GM08714 (cell line): ENCODE results near the gene APOC4.
"Not testable (repeated sequence)": the region's sequence is repeated elsewhere in the genome, so short reads cannot be mapped to it uniquely, and the experiment has no call there.

ENCODE experiments used
- H3K4me3 ChIP-seq: fragments of 200-500 bp; sonication (Bioruptor generic); 2 replicates; pipeline ENCODE4 v1.5.1; 2014; ENCODE audit warnings: mild to moderate bottlenecking, low read length, inconsistent platforms
- ZNF274 ChIP-seq: IDR thresholded peaks from 2 replicates; pipeline ENCODE4 v1.6.1; 2012; ENCODE audit warnings: mild to moderate bottlenecking, low read depth, low read length

The APOC4 gene

DNA sequence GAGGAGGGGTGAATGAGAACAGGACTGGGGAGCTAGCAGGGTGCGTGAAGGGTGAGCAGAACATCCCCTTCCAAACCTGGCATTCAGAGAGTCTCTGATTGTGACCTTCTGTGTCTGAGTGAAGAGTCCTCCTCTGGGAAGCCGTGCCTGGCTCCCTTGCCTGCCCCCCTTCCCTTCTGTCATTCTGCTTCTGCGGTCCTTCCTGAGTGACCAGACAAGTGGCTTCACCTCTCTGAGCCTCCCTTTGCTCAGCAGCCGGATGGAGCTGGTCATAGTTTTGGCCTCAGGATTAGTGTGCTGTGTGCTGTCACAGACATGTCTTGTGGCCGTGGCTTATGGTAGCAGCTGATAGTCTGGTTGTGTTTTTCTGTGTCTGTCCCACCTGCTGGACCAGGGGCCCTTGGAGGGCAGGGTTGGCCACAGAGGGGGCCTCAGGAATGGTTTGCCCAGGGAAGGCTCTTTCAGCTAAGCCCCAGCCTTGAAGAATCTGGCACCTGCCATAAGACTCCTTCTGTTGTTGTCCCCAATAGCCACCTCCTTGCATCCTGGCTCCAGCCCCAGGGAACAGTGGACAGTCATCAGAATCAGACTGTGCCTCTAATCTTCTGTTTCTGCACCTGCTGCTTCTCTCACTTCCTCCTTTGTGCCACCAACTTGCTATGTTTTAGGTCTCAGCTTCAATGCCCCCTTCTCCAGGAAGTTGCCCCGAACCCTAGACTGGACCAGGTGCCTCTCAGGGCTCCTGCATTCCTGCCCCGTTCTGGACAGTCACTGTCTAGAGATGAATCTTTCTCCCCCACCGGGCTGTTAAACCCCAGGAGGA is 19.1 kb downstream of the APOC4 start:
- no peak overlapping the region for H3K4me3 ChIP-seq

GRCh38 chr19:44961821-44962220 is 19.8 kb downstream of the APOC4 start:
- TF ChIP-seq ZNF274 = no peak
- no peak overlapping the region for H3K4me3 ChIP-seq

More for the DNA sequence above, 19.1 kb downstream of the APOC4 start:
- no peak for TF ChIP-seq ZNF274

DNA sequence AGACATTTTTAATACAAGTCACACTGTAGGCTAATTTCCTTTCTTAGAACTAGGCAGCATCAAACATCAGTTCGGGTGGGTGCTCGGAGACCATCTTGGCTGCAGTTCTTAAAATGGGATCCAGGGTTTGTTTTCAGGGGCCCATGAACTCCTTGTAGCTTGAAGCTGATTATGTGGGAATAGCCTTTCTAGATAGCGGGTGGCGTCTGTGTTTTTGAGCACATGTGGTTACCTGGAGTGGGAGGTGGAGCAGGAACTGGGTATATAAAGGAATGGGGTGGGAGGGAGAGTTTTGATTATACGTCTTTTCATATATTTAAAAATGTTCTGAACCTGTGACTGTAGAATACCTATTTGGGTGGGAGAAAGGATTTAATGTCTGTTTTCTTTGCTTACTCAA is 26.1 kb downstream of the APOC4 start:
- no peak for TF ChIP-seq ZNF274
- H3K4me3 ChIP-seq = no peak overlapping the region

GRCh38 chr19:44968670-44969069 is 26.6 kb downstream of the APOC4 start:
- no peak overlapping the region for H3K4me3 ChIP-seq
- no peak for TF ChIP-seq ZNF274

DNA sequence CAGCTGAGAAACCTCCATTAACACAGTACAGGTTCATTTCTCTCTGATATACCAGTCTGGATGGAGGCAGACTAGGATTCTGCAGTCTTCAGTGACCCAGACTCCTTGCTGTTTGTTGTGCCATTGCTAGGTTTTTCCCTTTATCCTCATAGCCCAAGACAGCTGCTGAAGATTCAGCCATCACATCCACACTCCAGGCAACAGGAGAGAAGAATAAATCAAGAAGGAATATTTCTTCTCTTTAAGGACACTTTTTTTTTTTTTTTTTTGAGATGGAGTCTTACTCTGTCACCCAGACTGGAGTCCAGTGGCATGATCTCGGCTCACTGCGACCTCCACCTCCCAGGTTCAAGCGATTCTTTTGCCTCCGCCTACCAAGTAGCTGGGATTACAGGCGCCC is 27.4 kb downstream of the APOC4 start:
- H3K4me3 ChIP-seq = no peak overlapping the region
- TF ChIP-seq ZNF274 = no peak

DNA sequence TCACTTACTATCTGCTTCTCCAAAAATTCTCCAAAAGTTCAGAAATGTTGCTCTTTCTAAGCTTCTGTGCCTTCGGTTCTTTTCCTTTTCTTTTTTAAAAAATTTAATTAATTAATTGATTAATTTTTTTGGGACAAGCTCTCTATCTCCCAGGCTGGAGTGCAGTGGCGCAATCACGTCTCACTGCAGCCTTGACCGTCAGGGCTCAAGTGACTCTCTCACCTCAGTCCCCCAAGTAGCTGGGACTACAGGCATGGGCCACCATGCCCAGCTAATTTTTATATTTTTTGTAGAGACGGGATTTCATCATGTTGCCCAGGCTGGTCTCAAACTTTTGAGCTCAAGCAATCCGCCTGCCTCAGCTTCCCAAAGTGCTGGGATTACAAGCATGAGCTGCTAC is 29.4 kb downstream of the APOC4 start:
- H3K4me3 ChIP-seq = not testable (repeated sequence)

DNA sequence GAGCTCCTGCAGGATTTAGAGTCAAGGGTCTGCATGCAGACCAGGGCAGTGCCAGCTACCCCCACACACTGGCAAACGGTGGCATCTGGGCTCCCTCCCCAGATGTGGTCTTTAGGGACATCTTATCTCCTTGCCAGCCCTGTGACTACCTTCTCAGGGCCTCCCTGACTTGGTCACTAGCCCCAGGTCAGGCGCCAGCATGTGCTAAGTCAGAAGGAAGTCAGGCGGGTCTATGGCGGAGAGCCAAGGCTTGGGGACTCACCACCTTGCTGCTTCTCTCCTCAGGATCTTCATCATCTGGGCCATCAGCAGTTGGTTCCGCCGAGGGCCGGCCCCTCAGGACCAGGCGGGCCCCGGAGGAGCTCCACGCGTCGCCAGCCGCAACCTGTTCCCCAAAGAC is 30.8 kb downstream of the APOC4 start:
- no peak for TF ChIP-seq ZNF274

DNA sequence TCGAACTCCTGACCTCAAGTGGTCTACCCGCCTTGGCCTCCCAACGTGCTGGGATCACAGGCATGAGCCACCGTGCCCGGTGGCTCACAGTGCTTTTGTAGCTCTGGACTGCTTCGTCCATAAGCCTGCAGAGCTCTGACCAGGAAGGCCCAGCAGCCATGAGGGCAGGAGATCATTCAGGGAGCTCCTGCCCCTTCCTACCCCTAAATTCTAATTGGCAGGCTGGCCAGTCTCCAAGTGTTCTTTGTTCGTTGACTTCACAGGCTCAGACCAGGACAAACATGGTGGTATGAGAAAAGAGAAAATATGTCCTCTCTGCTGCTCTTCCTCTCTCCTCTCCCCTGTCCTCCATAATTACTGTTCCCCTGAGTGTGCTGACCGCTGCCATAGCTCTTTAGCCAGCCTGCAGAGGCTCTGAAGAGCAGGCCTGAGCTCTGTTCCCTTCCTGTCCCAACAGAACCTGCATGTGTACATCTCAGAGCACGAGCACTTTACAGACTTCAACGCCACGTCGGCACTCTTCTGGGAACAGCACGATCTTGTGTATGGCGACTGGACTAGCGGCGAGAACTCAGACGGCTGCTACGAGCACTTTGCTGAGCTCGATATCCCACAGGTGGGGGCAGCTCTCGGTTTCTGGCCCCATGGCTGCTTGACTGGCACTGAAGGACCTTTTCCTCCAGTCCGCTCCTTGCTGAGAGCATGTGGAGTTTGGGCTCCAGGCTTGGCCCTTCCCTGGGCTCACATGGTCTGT is 32.1 kb downstream of the APOC4 start:
- H3K4me3 ChIP-seq = no peak overlapping the region
- TF ChIP-seq ZNF274 = no peak

More for the DNA sequence above, 30.8 kb downstream of the APOC4 start:
- no peak overlapping the region for H3K4me3 ChIP-seq

DNA sequence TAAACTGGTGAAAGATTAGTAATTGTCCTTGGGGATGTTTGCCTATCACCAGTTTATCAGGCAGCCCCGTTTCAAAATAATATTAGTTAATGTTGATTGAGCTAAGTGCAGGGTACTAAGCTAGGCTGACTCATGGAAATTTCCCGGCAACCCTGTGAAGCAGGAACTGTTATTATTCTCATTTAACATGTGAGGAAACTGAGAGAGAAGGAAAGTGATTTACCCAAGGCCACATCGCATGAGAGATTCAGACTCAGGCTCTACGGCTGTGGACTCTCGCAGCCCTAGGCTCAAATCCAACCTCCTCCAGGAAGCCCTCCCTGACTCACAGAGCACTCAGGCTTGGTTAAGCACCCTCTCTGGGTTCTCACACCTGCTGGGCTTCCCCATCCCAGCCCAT is 32.8 kb downstream of the APOC4 start:
- H3K4me3 ChIP-seq = no peak overlapping the region
- TF ChIP-seq ZNF274 = no peak

DNA sequence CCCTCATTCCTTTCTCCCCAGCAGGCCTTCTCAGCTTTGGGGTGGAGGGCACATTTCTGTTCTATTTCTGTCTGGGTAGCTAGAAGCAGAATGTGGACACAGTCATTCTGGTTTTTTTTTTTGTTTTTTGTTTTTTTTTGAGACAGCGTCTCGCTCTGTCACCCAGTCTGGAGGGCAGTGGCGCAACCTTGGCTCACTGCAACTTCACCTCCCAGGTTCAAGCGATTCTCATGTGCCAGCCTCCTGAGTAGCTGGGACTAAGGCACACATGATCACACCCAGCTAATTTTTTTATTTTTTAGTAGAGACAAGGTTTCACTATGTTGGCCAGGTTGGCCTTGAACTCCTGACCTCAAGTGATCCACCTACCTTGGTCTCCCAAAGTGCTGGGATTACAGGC is 33.4 kb downstream of the APOC4 start:
- no peak for TF ChIP-seq ZNF274
- no peak overlapping the region for H3K4me3 ChIP-seq

- no peak for TF ChIP-seq ZNF274
- H3K4me3 ChIP-seq = no peak overlapping the region
Measured at GRCh38 chr19:44984005-44984404, 42.0 kb downstream of the APOC4 start.

DNA sequence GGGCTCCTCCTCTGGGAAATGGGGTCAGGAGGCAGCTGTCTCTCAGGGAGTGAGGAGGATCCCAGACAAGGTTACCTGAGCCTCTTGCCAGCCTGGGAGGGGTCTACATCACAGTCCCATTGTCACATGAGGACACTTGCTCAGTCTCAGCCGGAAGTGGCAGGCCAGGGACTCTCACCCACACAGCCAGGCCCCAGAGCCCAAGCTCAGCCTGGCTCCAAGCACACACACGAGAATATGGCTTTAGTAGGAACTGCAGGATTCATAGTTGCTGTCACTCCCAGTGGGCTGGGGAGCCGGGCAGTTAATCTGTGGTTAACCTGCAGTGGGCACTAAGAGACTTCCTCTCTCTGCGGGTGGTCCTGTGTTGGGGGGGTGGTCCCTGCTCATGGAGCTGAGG is 43.4 kb downstream of the APOC4 start:
- no peak overlapping the region for H3K4me3 ChIP-seq

DNA sequence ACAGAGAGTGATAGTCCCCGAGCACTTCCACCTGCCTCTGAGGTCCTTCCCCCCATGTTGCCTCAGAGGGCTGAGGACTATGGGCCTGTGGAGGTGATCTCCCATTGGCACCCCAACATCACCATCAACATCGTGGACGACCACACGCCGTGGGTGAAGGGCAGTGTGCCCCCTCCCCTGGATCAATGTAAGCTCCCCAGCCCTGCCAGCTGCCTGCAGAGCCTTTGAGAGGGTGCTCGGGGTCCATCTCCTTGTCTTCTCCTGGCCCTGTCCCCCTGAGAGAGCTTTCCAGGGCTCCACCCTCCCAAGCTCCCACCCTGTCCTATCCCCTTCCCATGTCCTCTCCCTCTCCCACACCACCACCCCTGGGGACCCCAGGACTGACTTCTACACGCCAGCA is 44.4 kb downstream of the APOC4 start:
- H3K4me3 ChIP-seq = no peak overlapping the region
- no peak for TF ChIP-seq ZNF274

More for the DNA sequence above, 43.4 kb downstream of the APOC4 start:
- TF ChIP-seq ZNF274 = no peak

GRCh38 chr19:44987148-44987675 is 45.2 kb downstream of the APOC4 start:
- H3K4me3 ChIP-seq = no peak overlapping the region
- no peak for TF ChIP-seq ZNF274

DNA sequence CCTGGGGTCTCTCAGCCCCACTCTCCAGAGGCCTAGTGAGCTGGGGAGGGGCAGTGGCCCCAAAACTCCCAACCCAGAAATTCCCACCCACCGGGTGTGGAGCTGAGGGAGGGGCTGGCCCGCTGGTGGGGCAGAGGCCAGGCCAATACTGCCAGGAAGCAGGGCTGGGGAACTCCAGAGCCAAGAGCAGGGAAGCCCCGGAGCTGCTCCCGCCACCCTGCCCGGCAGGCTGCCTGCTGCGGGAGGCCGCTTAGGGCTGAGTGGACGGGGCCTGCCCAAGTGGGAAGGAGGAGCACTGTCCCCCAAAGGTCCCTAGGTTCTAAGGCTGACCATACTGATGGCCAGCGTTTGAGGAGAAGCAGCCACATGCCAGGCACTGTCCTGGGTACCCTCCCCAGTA is 46.2 kb downstream of the APOC4 start:
- no peak for TF ChIP-seq ZNF274
- no peak overlapping the region for H3K4me3 ChIP-seq

DNA sequence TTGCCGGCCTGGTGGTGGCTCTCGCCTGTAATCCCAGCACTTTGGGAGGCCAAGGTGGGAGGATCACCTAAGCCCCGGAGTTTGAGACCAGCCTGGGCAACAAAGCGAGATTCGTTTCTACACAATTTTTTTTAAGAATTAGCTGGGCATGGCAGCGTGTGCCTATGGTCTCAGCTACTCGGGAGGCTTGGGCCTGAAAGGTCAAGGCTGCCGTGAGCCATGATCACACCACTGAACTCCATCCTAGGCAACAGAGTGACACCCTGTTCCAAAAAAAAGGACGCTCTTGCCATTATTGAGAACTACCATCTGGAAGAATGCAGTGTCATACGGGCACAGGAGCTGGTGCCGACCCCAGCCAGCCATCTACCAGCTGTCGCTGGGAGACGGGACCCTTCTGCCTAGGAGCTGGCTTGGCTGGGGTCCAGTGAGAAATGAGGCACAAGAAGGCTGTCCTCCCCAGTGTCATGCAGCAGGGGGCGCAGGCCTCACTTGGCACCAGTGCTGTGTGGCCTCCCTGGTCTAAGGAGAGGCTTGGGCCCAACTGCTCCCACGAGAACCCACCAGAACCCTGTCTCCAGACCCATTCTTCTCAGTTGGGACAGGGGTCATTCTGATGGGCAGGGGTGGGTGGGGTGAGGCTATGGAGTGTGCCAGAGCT is 47.0 kb downstream of the APOC4 start:
- TF ChIP-seq ZNF274 = no peak

More for the DNA sequence above, 47.0 kb downstream of the APOC4 start:
- no peak overlapping the region for H3K4me3 ChIP-seq
